GM18517 (cell line): ENCODE measurements around the gene TMC7.

ENCODE experiments used
- ATAC-seq: cut with Tn5 transposase; IDR thresholded peaks from one replicate; pipeline ENCODE4 v1.9.1; 2021; ENCODE audit warnings: mild to moderate bottlenecking, moderate library complexity; ENCODE audit not compliant: unreplicated experiment

The TMC7 gene

GRCh38 chr16:19086322-19087199 is 102.8 kb downstream of the TMC7 start:
- peak; percentile 67 for ATAC-seq

GRCh38 chr16:19088341-19088916 is 104.7 kb downstream of the TMC7 start:
- ATAC-seq: no peak

GRCh38 chr16:19089410-19089955 is 105.7 kb downstream of the TMC7 start:
- no peak for ATAC-seq

- ATAC-seq: no peak
Observed at GRCh38 chr16:19090916-19091315, 107.2 kb downstream of the TMC7 start.

GRCh38 chr16:19092653-19093410 is 109.1 kb downstream of the TMC7 start:
- ATAC-seq: no peak

- no peak for ATAC-seq
Observed at GRCh38 chr16:19093631-19094541, 110.2 kb downstream of the TMC7 start.

- ATAC-seq: no peak
Observed at GRCh38 chr16:19094542-19095365, 111.0 kb downstream of the TMC7 start.

GRCh38 chr16:19095654-19096053 is 111.9 kb downstream of the TMC7 start:
- ATAC-seq: no peak

GRCh38 chr16:19098173-19098572 is 114.4 kb downstream of the TMC7 start:
- no peak for ATAC-seq

- ATAC-seq: no peak
Observed at GRCh38 chr16:19102187-19102872, 118.6 kb downstream of the TMC7 start.

- ATAC-seq: no peak
Observed at GRCh38 chr16:19104607-19105006, 120.9 kb downstream of the TMC7 start.

GRCh38 chr16:19105131-19105530 is 121.4 kb downstream of the TMC7 start:
- no peak for ATAC-seq

GRCh38 chr16:19105891-19106624 is 122.3 kb downstream of the TMC7 start:
- ATAC-seq: no peak

GRCh38 chr16:19106625-19107020 is 122.9 kb downstream of the TMC7 start:
- ATAC-seq: no peak

GRCh38 chr16:19108409-19109287 is 124.9 kb downstream of the TMC7 start:
- ATAC-seq: no peak

GRCh38 chr16:19109288-19109664 is 125.5 kb downstream of the TMC7 start:
- ATAC-seq: no peak
